Astrocyte of the spinal cord (primary cell): ENCODE results near the gene ACOD1.
"Not testable (repeated sequence)": the region's sequence is repeated elsewhere in the genome, so short reads cannot be mapped to it uniquely, and the experiment has no call there.

Experiments
- DNase-seq: peaks from one replicate; pipeline ENCODE4 v3.0.0; 2011; ENCODE audit warnings: low read depth, low spot score
- H3K4me3 ChIP-seq: 2 replicates; pipeline ENCODE4 v1.5.1; 2011; ENCODE audit warnings: low read depth, mild to moderate bottlenecking, low read length, moderate library complexity
- CTCF ChIP-seq: IDR thresholded peaks from 2 replicates; pipeline ENCODE4 v1.5.1; 2012; ENCODE audit warnings: low read depth, mild to moderate bottlenecking, low read length, inconsistent platforms
- in situ Hi-C: cut with HindIII; loops from 2 replicates; pipeline ENCODE4 v1.10.0; 2017; ENCODE audit warnings: low sequenced_read_pairs

ACOD1 gene

GRCh38 chr13:76950101-76950500 is 1.8 kb downstream of the ACOD1 start:
- no peak overlapping the region for H3K4me3 ChIP-seq
- no peak for DNase-seq
- no peak for TF ChIP-seq CTCF
- in situ Hi-C loops = no loop called here

- DNase-seq = no peak
- in situ Hi-C loops = no loop called here
- no peak overlapping the region for H3K4me3 ChIP-seq
- no peak for TF ChIP-seq CTCF
These were observed 5.7 kb downstream of the ACOD1 start for GRCh38 chr13:76953968-76954367.

GRCh38 chr13:76954538-76954937 is 6.2 kb downstream of the ACOD1 start:
- no peak overlapping the region for H3K4me3 ChIP-seq
- DNase-seq = no peak
- no peak for TF ChIP-seq CTCF
- in situ Hi-C loops = no loop called here

GRCh38 chr13:76955193-76955592 is 6.9 kb downstream of the ACOD1 start:
- TF ChIP-seq CTCF = no peak
- in situ Hi-C loops = no loop called here
- no peak overlapping the region for H3K4me3 ChIP-seq
- no peak for DNase-seq

GRCh38 chr13:76955661-76956060 is 7.3 kb downstream of the ACOD1 start:
- no peak for TF ChIP-seq CTCF
- in situ Hi-C loops = no loop called here
- no peak overlapping the region for H3K4me3 ChIP-seq
- no peak for DNase-seq

GRCh38 chr13:76958841-76959432 is 10.6 kb downstream of the ACOD1 start:
- in situ Hi-C loops = no loop called here
- H3K4me3 ChIP-seq = no peak overlapping the region
- no peak for DNase-seq
- TF ChIP-seq CTCF = no peak

- in situ Hi-C loops, DNase-seq, H3K4me3 ChIP-seq: not testable (repeated sequence)
These were observed 11.4 kb downstream of the ACOD1 start for GRCh38 chr13:76959734-76960133.
